Large intestine (tissue), 12 donors: ENCODE data around the gene CEP350. TPM values are rescaled to one million over a fixed set of nuclear protein-coding genes. Genes with fewer than 3 reads are reported as not detected.

Experiments
- DNase-seq, 2 donors: peaks; one replicate each; pipeline versions ENCODE4 v3.0.0 to v3.0.0-alpha.2; 2013
- H3K27ac ChIP-seq: one replicate; pipeline ENCODE4 v1.5.1; 2013; ENCODE audit warnings: low read length
- H3K27me3 ChIP-seq: 2 replicates; pipeline ENCODE4 v1.6.1; 2013; ENCODE audit warnings: low read length; ENCODE audit not compliant: control insufficient read depth, insufficient read depth
- H3K36me3 ChIP-seq: 2 replicates; pipeline ENCODE4 v1.6.1; 2013; ENCODE audit warnings: low read length; ENCODE audit not compliant: control insufficient read depth, insufficient read depth
- H3K4me1 ChIP-seq: one replicate; pipeline ENCODE4 v1.6.1; 2013; ENCODE audit warnings: low read length; ENCODE audit not compliant: control insufficient read depth, insufficient read depth
- H3K4me3 ChIP-seq: one replicate; pipeline ENCODE4 v1.5.1; 2013; ENCODE audit warnings: low read length
- H3K9me3 ChIP-seq: one replicate; pipeline ENCODE4 v1.6.1; 2013; ENCODE audit warnings: mild to moderate bottlenecking, low read depth, low read length, moderate library complexity; ENCODE audit not compliant: control insufficient read depth
- whole genome bisulfite sequencing: methylation state at CpG from one replicate; pipeline ENCODE4 v1.1.5; 2013; ENCODE audit warnings: low lambda C conversion rate; ENCODE audit not compliant: insufficient coverage; 5-methylcytosine and 5-hydroxymethylcytosine counted together
- long read RNA-seq, 11 donors: transcript quantifications; one replicate each; lab custom pipeline, GENCODE V29; 2026
- polyA plus RNA-seq: library from polyadenylated mRNA; unstranded; fragments of 120-200 nt; gene quantifications from one replicate; pipeline ENCODE4 v1.2.1, GENCODE V29; 2013

Gene CEP350
- 34.2 TPM for polyA plus RNA-seq
- long read RNA-seq, donor 1: 0 reads
- long read RNA-seq, donor 2: 0 reads
- long read RNA-seq, donor 3: 0 reads
- long read RNA-seq, donor 4: 0 reads
- long read RNA-seq, donor 5: 0 reads
- long read RNA-seq, donor 6, partial matches to known transcripts: 6 of 8 reads
- long read RNA-seq, donor 6, other reads (novel, unspliced or antisense): 0 of 8 reads
- long read RNA-seq, donor 7, partial matches to known transcripts: 0 of 1 reads
- long read RNA-seq, donor 7, other reads (novel, unspliced or antisense): 0 of 1 reads
- long read RNA-seq, donor 8: 0 reads
- long read RNA-seq, donor 9: 0 reads
- long read RNA-seq, donor 10, partial matches to known transcripts: 5 of 5 reads
- long read RNA-seq, donor 10, other reads (novel, unspliced or antisense): 0 of 5 reads
- long read RNA-seq, donor 11: 0 reads

- H3K9me3 ChIP-seq: no peaks in the 10 kb centered on the region
- peak within 1 kb of the TSS; percentile 85 for H3K4me3 ChIP-seq
- DNase-seq: peak; percentile 99
- H3K27ac ChIP-seq: peak within 1 kb of the TSS; percentile 95
- peaks cover 4% of the 10 kb centered on the region for H3K4me1 ChIP-seq
- WGBS: no CpG with 5 or more reads among the region's 72 CpGs
- no peaks in the 10 kb centered on the region for H3K27me3 ChIP-seq
- no peaks in the 10 kb centered on the region for H3K36me3 ChIP-seq
Measured at GRCh38 chr1:179954493-179955286, at the start of gene CEP350. Gene CEP350, plus strand, starts transcription at chr1:179954810. Its CDS starts 31,372 bp downstream, at chr1:179986182.

DNA sequence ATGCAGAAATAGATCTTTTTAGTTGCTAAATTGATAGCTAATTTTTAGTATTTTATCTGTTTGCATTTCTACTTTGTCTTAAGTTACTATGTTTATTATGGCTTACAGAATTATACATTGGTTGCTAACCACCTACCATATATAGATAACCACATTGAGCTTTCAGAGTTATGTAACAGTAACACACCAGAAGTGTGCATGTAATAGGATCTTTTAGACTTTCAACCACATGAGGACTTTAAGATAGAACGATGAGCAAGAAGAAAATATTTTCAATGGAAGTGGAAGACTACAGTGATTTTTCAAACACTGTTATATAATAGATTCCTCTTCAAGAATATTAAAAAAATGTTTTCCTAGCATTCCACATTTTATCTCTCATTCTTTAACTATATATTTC lies 43.7 kb upstream of the CEP350 start:
- no peaks in the 10 kb centered on the region for H3K4me1 ChIP-seq
- H3K4me3 ChIP-seq: no peak overlapping the region
- no peaks in the 10 kb centered on the region for H3K27me3 ChIP-seq
- peaks cover 47% of the 10 kb centered on the region for H3K36me3 ChIP-seq
- no peak overlapping the region for H3K27ac ChIP-seq
- no peak for DNase-seq
- WGBS: no CpG with 5 or more reads among the region's 1 CpG
- no peaks in the 10 kb centered on the region for H3K9me3 ChIP-seq

DNA sequence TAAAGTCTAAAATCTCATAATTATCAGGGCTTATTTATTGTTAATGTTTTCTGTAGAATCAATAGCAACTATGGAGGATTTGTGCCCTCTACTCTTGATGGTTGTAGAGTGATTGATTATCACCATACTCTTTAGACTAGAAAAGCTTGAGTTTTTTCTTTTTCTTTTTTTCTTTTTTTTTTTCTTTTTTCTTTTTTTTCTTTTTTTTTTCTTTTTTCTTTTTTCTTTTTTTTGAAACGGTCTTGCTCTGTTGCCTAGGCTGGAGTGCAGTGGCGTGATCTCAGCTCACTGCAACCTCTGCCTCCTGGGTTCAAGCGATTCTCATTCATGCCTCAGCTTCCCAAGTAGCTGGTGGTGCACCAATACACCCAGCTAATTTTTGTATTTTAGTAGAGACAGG lies 42.8 kb upstream of the CEP350 start:
- no peaks in the 10 kb centered on the region for H3K9me3 ChIP-seq
- H3K4me1 ChIP-seq: no peaks in the 10 kb centered on the region
- no peak overlapping the region for H3K27ac ChIP-seq
- no peaks in the 10 kb centered on the region for H3K27me3 ChIP-seq
- H3K36me3 ChIP-seq: peaks cover 52% of the 10 kb centered on the region
- no peak for DNase-seq
- 100% methylated on average over 2 of the region's 3 CpGs for WGBS
- no peak overlapping the region for H3K4me3 ChIP-seq

- Histone ChIP-seq H3K27me3 (no peaks in the 10 kb centered on the region), H3K27ac (no peak overlapping the region), H3K4me1 (no peaks in the 10 kb centered on the region), H3K36me3 (peaks cover 46% of the 10 kb centered on the region), H3K4me3 (no peak overlapping the region), H3K9me3 (no peaks in the 10 kb centered on the region)
- WGBS: 67% methylated on average over 3 of the region's 10 CpGs
- DNase-seq: no peak
Measured at GRCh38 chr1:179917601-179918429, 36.8 kb upstream of the CEP350 start.

GRCh38 chr1:179921472-179921871 lies 33.1 kb upstream of the CEP350 start:
- H3K36me3 ChIP-seq: peaks cover 24% of the 10 kb centered on the region
- no peak for DNase-seq
- H3K27ac ChIP-seq: no peak overlapping the region
- H3K27me3 ChIP-seq: no peaks in the 10 kb centered on the region
- 83% methylated on average over 1 of the region's 1 CpG for WGBS
- H3K9me3 ChIP-seq: no peaks in the 10 kb centered on the region
- no peaks in the 10 kb centered on the region for H3K4me1 ChIP-seq
- H3K4me3 ChIP-seq: no peak overlapping the region

DNA sequence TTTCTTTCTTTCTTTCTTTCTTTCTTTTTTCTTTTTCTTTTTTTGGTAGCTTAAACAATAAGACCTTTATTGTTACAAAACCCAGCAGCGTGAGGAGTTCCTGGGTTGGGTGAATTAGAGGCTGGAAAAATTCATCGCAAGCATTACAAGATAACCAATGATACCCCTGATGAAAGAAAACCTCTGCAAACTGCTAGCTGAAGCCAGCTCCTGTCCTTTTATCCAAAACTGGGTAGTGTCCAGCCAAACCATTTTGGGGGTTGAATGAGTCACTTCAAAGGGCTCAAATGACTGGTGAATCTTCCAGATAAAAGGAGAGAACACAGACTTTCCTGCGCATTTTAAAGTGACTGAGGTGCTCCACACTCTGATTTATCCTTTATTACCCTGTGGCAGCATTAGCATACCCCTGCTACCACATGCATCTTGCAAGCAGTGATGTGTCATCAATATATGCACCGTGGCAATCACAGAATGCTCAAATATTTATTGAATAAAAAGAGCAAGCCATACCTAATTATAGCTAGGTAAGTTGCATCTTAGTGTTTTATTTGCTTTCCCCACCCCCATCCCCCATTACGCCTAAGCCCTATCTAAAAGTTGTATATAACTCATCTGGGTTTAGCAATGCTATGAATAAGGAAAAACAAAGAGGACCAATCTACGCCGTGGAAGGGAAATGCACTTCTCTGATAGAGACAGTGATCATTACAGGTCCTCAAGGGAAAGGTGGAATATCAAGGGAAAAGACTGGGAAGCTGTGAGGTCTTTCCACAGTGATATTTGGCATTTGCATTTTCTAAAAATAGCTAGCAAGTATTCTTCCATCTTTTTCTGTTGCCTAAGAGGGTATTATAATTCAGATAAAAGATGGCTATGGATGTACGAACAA lies 32.4 kb upstream of the CEP350 start:
- WGBS: 89% methylated on average over 3 of the region's 8 CpGs
- DNase-seq: no peak
- Histone ChIP-seq H3K27ac (no peak overlapping the region), H3K4me3 (no peak overlapping the region), H3K4me1 (no peaks in the 10 kb centered on the region), H3K9me3 (no peaks in the 10 kb centered on the region), H3K36me3 (peaks cover 21% of the 10 kb centered on the region), H3K27me3 (no peaks in the 10 kb centered on the region)

DNA sequence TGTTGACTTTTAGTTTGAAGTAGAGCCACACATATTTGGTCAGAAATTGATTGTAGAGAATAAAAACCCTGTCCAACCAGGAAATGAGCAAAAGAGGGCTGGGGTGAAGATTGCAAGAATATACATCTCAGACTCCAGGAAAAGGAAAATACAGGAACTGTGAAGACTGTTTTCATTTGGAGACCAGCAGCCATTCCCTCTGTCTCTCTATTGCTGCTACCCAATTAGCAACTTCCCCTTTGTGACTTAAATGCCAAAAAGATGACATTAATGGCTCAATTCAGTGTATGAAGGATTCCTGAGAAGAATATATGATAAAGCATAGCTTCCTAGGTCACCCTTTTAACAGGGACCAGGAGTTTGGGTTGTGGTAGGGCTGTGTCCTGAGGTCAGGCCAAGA lies 31.6 kb upstream of the CEP350 start:
- Histone ChIP-seq H3K27ac (no peak overlapping the region), H3K36me3 (peaks cover 13% of the 10 kb centered on the region), H3K4me3 (no peak overlapping the region), H3K9me3 (no peaks in the 10 kb centered on the region), H3K4me1 (peaks cover 3% of the 10 kb centered on the region), H3K27me3 (no peaks in the 10 kb centered on the region)
- DNase-seq: no peak

DNA sequence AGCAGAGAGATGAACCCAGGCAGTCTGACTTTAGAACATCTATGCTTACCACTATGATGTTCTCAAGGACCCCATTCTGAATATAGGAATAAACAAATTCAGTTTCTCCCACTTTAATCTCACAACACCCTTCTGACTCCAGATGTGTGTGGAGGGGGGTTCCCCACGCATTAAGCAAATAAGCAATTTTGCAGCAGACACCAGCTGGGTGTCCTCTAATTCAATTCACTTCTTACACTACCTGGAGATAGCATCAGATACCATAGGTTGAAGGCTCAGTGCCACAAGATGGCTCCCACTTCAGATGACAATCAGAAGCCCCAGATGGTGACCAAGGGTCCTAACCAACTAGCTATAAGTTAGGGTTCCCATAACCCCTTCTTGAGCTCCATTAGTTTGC lies 30.3 kb upstream of the CEP350 start:
- Histone ChIP-seq H3K9me3 (no peaks in the 10 kb centered on the region), H3K27ac (no peak overlapping the region), H3K4me1 (peaks cover 6% of the 10 kb centered on the region), H3K36me3 (peaks cover 4% of the 10 kb centered on the region), H3K27me3 (no peaks in the 10 kb centered on the region), H3K4me3 (no peak overlapping the region)
- DNase-seq: no peak
- no CpG with 5 or more reads among the region's 1 CpG for WGBS

- Histone ChIP-seq H3K27me3 (no peaks in the 10 kb centered on the region), H3K27ac (no peak overlapping the region), H3K36me3 (peaks cover 3% of the 10 kb centered on the region), H3K4me1 (peaks cover 6% of the 10 kb centered on the region), H3K4me3 (no peak overlapping the region), H3K9me3 (no peaks in the 10 kb centered on the region)
- WGBS: 80% methylated on average over 2 of the region's 5 CpGs
- no peak for DNase-seq
Measured at GRCh38 chr1:179925302-179925701, 29.3 kb upstream of the CEP350 start.
